Measurements from ENCODE around the gene LMO4. TPM values are rescaled to one million over a fixed set of nuclear protein-coding genes. Genes with fewer than 3 reads are reported as not detected.

LMO4 gene
- total and polyA plus RNA-seq, 2 of the 13 experiments (the other 11 are each of a cell fraction or from before 2014, with no cell fraction given) = 19.3 to 49.9 TPM

DNA sequence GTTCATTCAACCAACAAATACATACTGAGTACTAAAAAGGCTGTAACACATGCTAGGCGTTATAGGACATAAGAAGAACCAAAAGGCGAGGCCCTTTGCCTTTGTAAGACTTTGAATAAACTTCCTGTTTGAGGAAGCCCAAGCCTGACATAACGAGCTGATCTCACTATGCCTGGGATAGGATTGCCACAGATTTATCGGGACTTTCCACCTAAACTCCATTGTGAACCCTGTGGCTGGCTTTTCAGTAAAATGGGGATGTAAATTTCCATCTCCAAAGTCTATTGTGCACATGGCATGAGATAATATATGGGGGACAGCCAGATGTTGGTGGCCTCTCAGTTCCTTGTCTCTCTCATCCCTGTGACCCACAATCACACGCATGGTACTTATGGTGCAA lies 41.9 kb downstream of the LMO4 start:
- Histone ChIP-seq H2AFZ (ENCODE audit: low read length) (no peak overlapping the region), H3K79me2 (ENCODE audit: insufficient read depth, low read length) (no peaks in the 10 kb centered on the region), H3K4me3 (replicated peaks in 1 of 3; ENCODE audit: insufficient read depth in 1 of 3, low read depth in 2 of 3, low read length in 3 of 3) (no peak overlapping the region), H4K20me1 (ENCODE audit: insufficient read depth, low read length) (no peaks in the 10 kb centered on the region), H3K4me1 (ENCODE audit: insufficient read depth, low read length) (no peaks in the 10 kb centered on the region), H3K9ac (ENCODE audit: insufficient read depth, low read depth, low read length) (no peak overlapping the region), H3K27me3 (ENCODE audit: control insufficient read depth in 1 of 2, insufficient read depth in 2 of 2, low read length in 2 of 2) (no peaks in the 10 kb centered on the region), H3K36me3 (replicated peaks in 1 of 2; ENCODE audit: control insufficient read depth in 1 of 2, insufficient read depth in 2 of 2, low read length in 2 of 2) (no peaks in the 10 kb centered on the region), H3K4me2 (ENCODE audit: low read depth, low read length) (no peak overlapping the region), H3K9me3 (ENCODE audit: low read length) (no peaks in the 10 kb centered on the region), H3K27ac (ENCODE audit: extremely low read length, insufficient read depth, low read length) (no peak overlapping the region)
- in situ Hi-C loops (cut with HindIII; ENCODE audit: extremely low pct_ligation_motif_present, low pct_unique_long_range_greater_than_20kb) = no loop called here
- TF ChIP-seq ZNF383 (CRISPR knock-in tag; IDR thresholded peaks at IDR 0.05; ENCODE audit: borderline replicate concordance) (no peak), RAD21 (CRISPR knock-in tag; IDR thresholded peaks at IDR 0.05) (no peak), GATA4 (IDR thresholded peaks at IDR 0.05; ENCODE audit: borderline replicate concordance, low read depth) (no peak), ZBTB44 (CRISPR knock-in tag; IDR thresholded peaks at IDR 0.05) (no peak), GRHL1 (CRISPR knock-in tag; conservative IDR thresholded peaks at IDR 0.05) (no peak), ZFP41 (CRISPR knock-in tag; IDR thresholded peaks at IDR 0.05; ENCODE audit: borderline replicate concordance) (no peak), EP300 (IDR thresholded peaks at IDR 0.05; ENCODE audit: low read depth in 2 of 2, low read length in 2 of 2) (no peak), EP300 (CRISPR knock-in tag; IDR thresholded peaks at IDR 0.05; ENCODE audit: borderline replicate concordance) (no peak), GZF1 (CRISPR knock-in tag; IDR thresholded peaks at IDR 0.05) (no peak), JUNB (CRISPR knock-in tag; IDR thresholded peaks at IDR 0.05; ENCODE audit: borderline replicate concordance) (no peak), MAFG (CRISPR knock-in tag; IDR thresholded peaks at IDR 0.05) (no peak), ZNF225 (CRISPR knock-in tag; IDR thresholded peaks at IDR 0.05) (no peak)
- TF ChIP-seq, protein P1, sequence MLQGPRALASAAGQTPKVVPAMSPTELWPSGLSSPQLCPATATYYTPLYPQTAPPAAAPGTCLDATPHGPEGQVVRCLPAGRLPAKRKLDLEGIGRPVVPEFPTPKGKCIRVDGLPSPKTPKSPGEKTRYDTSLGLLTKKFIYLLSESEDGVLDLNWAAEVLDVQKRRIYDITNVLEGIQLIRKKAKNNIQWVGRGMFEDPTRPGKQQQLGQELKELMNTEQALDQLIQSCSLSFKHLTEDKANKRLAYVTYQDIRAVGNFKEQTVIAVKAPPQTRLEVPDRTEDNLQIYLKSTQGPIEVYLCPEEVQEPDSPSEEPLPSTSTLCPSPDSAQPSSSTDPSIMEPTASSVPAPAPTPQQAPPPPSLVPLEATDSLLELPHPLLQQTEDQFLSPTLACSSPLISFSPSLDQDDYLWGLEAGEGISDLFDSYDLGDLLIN (CRISPR knock-in tag; IDR thresholded peaks at IDR 0.05; ENCODE audit: borderline replicate concordance) = no peak
- TF ChIP-seq, protein P2, sequence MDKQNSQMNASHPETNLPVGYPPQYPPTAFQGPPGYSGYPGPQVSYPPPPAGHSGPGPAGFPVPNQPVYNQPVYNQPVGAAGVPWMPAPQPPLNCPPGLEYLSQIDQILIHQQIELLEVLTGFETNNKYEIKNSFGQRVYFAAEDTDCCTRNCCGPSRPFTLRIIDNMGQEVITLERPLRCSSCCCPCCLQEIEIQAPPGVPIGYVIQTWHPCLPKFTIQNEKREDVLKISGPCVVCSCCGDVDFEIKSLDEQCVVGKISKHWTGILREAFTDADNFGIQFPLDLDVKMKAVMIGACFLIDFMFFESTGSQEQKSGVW (CRISPR knock-in tag; IDR thresholded peaks at IDR 0.05; ENCODE audit: borderline replicate concordance) = no peak
- TF ChIP-seq, protein P3, sequence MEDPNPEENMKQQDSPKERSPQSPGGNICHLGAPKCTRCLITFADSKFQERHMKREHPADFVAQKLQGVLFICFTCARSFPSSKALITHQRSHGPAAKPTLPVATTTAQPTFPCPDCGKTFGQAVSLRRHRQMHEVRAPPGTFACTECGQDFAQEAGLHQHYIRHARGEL (CRISPR knock-in tag; IDR thresholded peaks at IDR 0.05) = no peak
- no peak for FAIRE-seq
- POLR2A ChIA-PET = no interaction called here
- intact Hi-C loops (cut with micrococcal nuclease; ENCODE audit: unreplicated experiment) = no loop called here
- WGBS (ENCODE audit: low lambda C conversion rate) = 29% methylated on average over 5 of the region's 5 CpGs
- no TSS peak for BruUV-seq (replicated peaks)
- CTCF ChIA-PET (ENCODE audit: low intra/inter-chr PET ratio, low total read pairs) = no interaction called here
- ATAC-seq = no peak
- DNase-seq (ENCODE audit: low spot score) = no peak
